Stimulated activated CD8-positive, alpha-beta memory T cell treated with anti-CD3 and anti-CD28 coated beads, Interleukin-7, amount 100 ng/mL, for 4 hours (primary cell): Measurements from ENCODE around the gene POR.
A peak's percentile ranks its signal among the peaks of the same experiment; 100 is the strongest.
"Not testable (repeated sequence)": the region's sequence is repeated elsewhere in the genome, so short reads cannot be mapped to it uniquely, and the experiment has no call there.

Experiments
- DNase-seq, 2 donors: peaks; one replicate each; pipeline ENCODE4 v3.0.0-alpha.2; 2020; ENCODE audit warnings: low read depth in 2 of 2

POR gene

GRCh38 chr7:75914655-75915415 is at the start of gene POR:
TSS of gene POR (plus strand) at chr7:75915155. CDS start at chr7:75954002, 38,847 bp downstream.
- peak; percentile 89 to 96 for DNase-seq

- DNase-seq: no peak
Observed at GRCh38 chr7:75866114-75866488, 48.9 kb upstream of the POR start.

DNA sequence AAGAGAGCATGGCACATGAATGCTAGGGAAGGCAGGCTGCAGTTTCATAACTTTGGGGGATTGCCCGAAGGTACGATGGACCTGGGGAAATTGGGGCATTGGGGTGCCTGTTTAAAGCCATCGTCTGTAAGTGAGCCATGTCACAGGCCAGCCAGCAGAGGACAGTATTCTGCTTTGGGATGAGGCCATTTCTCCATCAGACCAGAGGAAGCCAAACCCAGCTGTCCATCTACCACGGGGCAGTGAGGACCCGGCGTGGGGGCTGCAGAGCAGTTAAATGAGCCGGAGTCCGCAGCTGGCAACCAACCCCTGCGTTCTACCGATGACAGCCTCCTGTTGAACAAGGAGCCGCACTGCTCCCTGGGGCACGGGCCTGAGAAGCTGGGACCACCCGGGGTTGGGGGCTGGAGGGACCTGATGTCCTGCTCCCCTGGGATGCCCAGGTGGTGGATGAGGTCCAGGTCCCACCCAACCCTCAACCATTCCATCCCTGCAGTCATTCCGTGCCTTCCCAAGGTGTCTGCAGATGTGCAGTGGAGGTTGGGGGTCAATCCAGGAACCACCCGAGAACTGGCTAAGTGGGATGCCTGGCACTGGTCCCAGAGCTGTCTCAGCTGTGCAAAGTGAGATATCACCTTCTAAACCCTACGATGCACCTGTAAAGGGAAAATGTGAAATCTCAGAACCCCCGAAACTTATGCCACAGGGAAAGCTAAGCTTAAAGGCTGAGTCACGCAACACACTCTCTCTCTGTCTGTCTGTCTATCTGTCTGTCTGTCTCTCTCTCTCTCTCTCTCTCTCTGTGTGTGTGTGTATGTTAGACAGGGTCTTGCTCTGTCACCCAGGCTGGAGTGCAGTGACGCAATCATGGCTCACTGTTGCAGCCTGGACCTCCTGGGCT is 48.2 kb upstream of the POR start:
- DNase-seq: peak in 1 of 2 donors; percentile 10

- DNase-seq: no peak
Observed at GRCh38 chr7:75867390-75867717, 47.6 kb upstream of the POR start.

- DNase-seq: no peak
Observed at GRCh38 chr7:75868153-75868552, 46.8 kb upstream of the POR start.

GRCh38 chr7:75869776-75870379 is 45.1 kb upstream of the POR start:
- no peak for DNase-seq

GRCh38 chr7:75870557-75871161 is 44.3 kb upstream of the POR start:
- peak; percentile 11 to 20 for DNase-seq

- no peak for DNase-seq
Observed at GRCh38 chr7:75872073-75872782, 42.7 kb upstream of the POR start.

- not testable (repeated sequence) for DNase-seq
Observed at GRCh38 chr7:75874180-75874579, 40.8 kb upstream of the POR start.

- DNase-seq: no peak
Observed at GRCh38 chr7:75875113-75876080, 39.6 kb upstream of the POR start.

DNA sequence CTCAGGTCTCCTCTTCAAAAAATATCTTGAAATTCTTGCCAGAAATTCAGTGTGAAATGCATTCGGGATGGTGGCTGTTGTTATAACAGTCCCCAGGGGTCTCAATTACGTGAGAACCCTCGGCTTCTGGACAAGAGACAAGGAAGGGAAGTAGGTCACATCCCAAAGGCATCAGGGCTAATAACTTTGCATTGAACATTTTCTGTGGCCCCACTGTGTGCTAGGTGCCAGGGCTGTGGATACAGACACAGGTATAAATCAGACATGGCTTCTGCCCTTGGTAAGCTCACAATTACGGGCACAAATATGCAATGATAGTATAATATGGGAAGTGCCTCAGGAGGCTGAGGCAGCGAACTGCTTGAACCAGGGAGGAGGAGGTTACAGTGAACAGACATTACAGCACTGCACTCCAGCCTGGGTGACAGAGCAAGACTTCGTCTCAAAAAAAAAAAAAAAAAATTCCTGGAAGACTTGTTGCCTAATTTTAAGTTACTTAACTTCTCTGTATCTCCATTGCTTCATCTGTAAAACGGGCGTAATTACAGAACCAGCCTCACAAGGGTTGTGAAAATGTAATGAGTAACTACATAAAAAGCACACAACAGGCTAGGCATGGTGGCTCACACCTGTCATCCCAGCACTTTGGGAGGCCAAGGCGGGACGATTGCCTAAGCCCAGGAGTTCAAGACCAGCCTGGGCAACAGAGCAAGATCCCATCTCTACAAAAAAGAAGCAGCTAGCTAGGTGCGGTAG is 38.7 kb upstream of the POR start:
- DNase-seq: no peak

DNA sequence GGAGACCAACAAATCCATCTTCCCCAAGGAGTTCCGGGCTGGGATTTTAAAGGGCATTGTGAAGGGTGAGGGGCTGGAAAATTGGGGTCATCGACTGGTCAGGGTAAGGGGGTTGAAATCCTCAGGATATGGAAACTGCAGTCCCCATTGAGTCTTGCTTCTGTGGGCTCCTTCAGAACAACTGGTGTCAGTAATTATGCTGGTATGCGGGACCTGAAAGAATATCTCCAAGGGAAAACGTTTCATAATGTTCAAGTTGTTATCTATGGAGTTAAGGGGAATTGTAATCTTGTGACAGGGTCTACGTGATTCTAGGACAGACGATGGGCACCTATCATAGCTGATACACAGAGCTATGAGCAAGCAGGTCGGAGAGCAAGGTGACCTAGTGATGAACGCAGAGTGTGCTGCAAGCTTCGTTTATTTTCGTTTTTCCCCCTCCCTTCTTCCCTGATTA is 36.6 kb upstream of the POR start:
- no peak for DNase-seq

GRCh38 chr7:75878769-75879611 is 36.0 kb upstream of the POR start, which contains the start of gene RHBDD2:
TSS of gene RHBDD2 (plus strand) at chr7:75879034. CDS start at chr7:75879083, 49 bp downstream.
- peak; percentile 93 to 96 for DNase-seq

GRCh38 chr7:75879771-75880184 is 35.2 kb upstream of the POR start:
- DNase-seq: no peak

DNA sequence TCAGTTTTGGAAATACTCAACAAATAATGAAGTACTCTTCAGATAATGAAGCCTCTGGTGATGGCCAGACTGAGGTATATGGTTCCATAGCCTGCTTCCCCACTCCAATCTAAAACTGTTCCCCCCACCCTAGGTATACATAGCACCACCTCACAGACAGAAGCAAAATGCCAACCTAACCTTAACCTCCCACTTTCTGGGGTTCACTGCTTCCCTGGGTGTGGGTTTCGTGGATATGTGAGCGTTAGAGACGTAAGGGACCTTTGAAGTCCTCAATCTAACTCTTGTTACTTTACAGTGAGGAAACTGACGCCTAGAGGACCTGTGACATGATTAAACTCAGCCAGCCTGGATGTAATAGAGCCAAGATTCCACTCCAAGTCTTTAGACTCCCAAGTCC is 34.7 kb upstream of the POR start:
- no peak for DNase-seq

DNA sequence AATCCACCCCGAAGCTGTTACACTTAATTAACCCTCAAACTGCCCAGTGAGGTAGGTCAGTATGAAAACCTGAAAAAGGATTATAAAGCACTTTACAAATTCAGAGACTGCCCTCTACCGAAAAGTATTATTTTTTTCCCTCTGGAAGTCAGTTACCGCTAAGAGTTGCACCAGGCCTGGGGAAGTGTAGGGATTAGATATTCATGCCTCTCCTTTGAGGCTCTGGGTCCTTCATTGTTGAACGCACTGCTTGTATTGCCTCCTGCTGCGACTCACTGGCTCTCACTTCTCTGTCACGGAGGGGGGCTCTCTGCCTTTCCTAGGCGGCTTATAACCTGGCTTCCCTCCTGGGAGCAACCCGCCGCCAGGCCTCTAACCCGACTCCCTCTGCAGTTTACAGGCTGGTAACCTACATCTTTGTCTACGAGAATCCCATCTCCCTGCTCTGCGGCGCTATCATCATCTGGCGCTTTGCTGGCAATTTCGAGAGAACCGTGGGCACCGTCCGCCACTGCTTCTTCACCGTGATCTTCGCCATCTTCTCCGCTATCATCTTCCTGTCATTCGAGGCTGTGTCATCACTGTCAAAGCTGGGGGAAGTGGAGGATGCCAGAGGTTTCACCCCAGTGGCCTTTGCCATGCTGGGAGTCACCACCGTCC is 33.4 kb upstream of the POR start:
- DNase-seq: no peak

DNA sequence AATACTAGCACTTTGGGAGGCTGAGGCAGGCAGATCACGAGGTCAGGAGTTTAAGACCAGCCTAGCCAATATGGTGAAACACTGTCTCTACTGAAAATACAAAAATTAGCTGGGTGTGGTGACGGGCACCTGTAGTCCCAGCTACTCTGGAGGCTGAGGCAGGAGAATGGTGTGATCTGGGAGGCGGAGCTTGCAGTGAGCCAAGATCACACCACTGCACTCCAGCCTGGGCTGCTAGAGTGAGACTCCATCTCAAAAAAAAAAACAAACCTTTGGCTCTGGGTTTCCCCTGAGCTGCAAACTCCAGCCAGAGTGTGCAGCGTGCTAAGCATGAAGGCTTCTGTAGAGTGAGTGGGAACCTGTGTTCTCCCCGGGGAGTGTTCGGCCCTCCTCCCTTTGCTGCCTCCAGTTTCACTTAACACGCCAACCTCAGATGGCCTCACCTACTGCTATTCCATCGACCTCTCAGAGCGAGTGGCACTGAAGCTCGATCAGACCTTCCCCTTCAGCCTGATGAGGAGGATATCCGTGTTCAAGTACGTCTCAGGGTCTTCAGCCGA is 31.6 kb upstream of the POR start:
- not testable (repeated sequence) for DNase-seq

DNA sequence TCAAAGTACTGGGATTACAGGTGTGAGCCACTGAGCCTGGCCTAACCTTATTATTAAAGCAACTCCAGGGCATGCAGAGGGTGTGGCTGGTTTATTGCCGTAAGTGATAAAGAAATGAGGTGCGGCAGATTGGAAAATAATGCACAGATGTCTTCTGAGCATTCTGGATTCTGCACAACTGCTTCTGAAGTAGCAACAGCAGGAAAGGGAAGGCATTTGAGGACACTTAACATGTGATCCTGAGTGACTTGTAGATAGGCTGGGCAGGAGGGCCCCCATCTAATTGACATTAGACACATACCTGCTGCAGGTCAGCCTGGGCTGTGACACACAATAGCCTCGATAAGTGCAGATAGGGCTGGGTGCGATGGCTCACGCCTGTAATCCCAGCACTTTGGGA is 30.5 kb upstream of the POR start:
- no peak for DNase-seq
